ENCODE results near the gene FANK1.
"Not testable (repeated sequence)": the region's sequence is repeated elsewhere in the genome, so short reads cannot be mapped to it uniquely, and the experiment has no call there.

GRCh38 chr10:125970077-125970630, 73.8 kb downstream of the FANK1 start:
- not testable (repeated sequence) for TF ChIP-seq CTCF, POLR2A (IDR thresholded peaks at IDR 0.05)

All from uterus (tissue), 2 donors.